ENCODE measurements around the gene GIPC2. TPM values are rescaled to one million over a fixed set of nuclear protein-coding genes. Genes with fewer than 3 reads are reported as not detected.

The GIPC2 gene
- total and polyA plus RNA-seq, 2 donors (not counting 1 experiment from before 2014, with no cell fraction given) = not detected

DNA sequence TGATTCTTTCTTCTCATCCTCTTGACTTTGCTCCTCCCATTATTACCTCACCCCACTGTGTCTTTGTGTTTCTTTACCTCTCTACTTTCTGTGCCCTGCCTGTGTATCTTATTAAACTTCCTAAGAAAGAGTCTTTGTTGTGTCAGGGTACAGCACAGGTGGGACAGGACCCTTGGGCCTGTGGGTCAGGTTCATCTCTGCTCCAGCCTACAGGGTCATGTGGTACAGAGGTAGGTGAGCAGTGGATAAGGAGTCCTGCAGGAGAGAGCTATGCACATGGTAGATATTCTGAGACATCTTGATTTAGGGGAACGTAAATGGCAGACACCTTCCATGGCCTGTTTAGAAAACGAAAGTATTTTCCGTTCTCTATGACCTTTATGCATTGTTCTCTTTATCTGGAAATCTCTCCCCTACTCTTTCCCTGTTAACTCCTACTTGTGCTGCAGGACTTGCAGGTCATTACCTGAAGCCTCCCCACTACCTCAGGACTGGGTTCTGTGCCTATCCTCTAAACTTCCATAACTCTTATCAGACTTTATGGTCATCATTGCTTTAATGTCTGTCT lies 9.9 kb downstream of the GIPC2 start:
- Histone ChIP-seq H3K9ac (ENCODE audit: low read length) (no peak overlapping the region), H4K20me1 (ENCODE audit: control insufficient read depth, insufficient read depth, low read length, poor library complexity, severe bottlenecking) (no peaks in the 10 kb centered on the region), H3K9me3 (ENCODE audit: control extremely low read depth in 1 of 3, control insufficient read depth in 2 of 3, insufficient read depth in 1 of 3, low read length in 2 of 3) (no peaks in the 10 kb centered on the region), H3K36me3 (replicated peaks in 1 of 2; ENCODE audit: control extremely low read depth in 1 of 2, control insufficient read depth in 1 of 2, extremely low read depth in 1 of 2, insufficient read depth in 2 of 2, low read length in 1 of 2) (no peaks in the 10 kb centered on the region), H3K4me2 (replicated peaks; ENCODE audit: low read depth, low read length, poor library complexity, severe bottlenecking) (no peak overlapping the region), H3K27me3 (replicated peaks in 1 of 4; ENCODE audit: control extremely low read depth in 1 of 4, control insufficient read depth in 3 of 4, insufficient read depth in 4 of 4, low read length in 3 of 4) (no peaks in the 10 kb centered on the region), H3K79me2 (ENCODE audit: control insufficient read depth, insufficient read depth, low read length) (no peaks in the 10 kb centered on the region), H3K4me3 (ENCODE audit: control extremely low read depth in 1 of 5, extremely low read depth in 1 of 5, insufficient read depth in 1 of 5, low read depth in 2 of 5, low read length in 4 of 5) (no peak overlapping the region), H3K4me1 (ENCODE audit: control insufficient read depth in 2 of 2, insufficient read depth in 2 of 2, low read length in 2 of 2) (no peaks in the 10 kb centered on the region), H2AFZ (ENCODE audit: insufficient read depth, low read depth, low read length, poor library complexity, severe bottlenecking) (no peak overlapping the region), H3K27ac (ENCODE audit: low read length in 2 of 2) (no peak overlapping the region)
- 100% methylated on average over 2 of the region's 3 CpGs for WGBS (ENCODE audit: insufficient coverage)
- CTCF ChIA-PET = no interaction called here
- Mint-ChIP-seq H3K27me3 (peaks cover 13% of the 10 kb centered on the region), H3K4me1 (no peaks in the 10 kb centered on the region), H3K4me3 (no peak overlapping the region), H3K9me3 (ENCODE audit: insufficient read depth) (no peaks in the 10 kb centered on the region), H3K27ac (no peak overlapping the region)
- no peak for DNase-seq
- no peak for ATAC-seq (ENCODE audit: low read depth)
- POLR2A ChIA-PET = no interaction called here
- no peak for TF ChIP-seq EZH2 (IDR thresholded peaks at IDR 0.05; ENCODE audit: borderline replicate concordance, insufficient read depth, low read depth, low read length, poor library complexity, severe bottlenecking)
- TF ChIP-seq, protein P1, sequence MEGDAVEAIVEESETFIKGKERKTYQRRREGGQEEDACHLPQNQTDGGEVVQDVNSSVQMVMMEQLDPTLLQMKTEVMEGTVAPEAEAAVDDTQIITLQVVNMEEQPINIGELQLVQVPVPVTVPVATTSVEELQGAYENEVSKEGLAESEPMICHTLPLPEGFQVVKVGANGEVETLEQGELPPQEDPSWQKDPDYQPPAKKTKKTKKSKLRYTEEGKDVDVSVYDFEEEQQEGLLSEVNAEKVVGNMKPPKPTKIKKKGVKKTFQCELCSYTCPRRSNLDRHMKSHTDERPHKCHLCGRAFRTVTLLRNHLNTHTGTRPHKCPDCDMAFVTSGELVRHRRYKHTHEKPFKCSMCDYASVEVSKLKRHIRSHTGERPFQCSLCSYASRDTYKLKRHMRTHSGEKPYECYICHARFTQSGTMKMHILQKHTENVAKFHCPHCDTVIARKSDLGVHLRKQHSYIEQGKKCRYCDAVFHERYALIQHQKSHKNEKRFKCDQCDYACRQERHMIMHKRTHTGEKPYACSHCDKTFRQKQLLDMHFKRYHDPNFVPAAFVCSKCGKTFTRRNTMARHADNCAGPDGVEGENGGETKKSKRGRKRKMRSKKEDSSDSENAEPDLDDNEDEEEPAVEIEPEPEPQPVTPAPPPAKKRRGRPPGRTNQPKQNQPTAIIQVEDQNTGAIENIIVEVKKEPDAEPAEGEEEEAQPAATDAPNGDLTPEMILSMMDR (IDR thresholded peaks at IDR 0.05) = no peak
- intact Hi-C loops (cut with micrococcal nuclease) = no loop called here

DNA sequence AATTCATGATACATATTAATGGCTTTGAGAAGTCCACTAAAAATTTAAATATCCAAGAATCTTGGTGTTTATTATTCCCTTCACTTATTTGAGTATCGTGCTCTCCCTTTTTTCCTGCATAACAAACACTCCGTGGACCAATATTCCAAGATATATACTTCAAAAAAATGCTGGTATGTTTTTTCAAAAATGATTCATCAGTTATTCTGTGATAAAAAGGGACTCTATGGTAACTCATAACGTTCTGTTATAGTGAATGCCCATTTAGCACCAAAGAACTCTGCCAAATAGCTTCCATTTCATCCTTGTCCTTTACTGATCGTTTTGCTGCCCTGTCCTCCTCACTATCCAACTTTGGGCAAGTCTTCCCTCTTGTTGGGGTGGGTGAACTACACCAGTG lies 12.9 kb downstream of the GIPC2 start:
- Histone ChIP-seq H3K9me3 (ENCODE audit: control extremely low read depth in 1 of 3, control insufficient read depth in 2 of 3, insufficient read depth in 1 of 3, low read length in 2 of 3) (no peaks in the 10 kb centered on the region), H3K79me2 (ENCODE audit: control insufficient read depth, insufficient read depth, low read length) (no peaks in the 10 kb centered on the region), H3K27ac (ENCODE audit: low read length in 2 of 2) (no peak overlapping the region), H3K4me2 (replicated peaks; ENCODE audit: low read depth, low read length, poor library complexity, severe bottlenecking) (no peak overlapping the region), H2AFZ (ENCODE audit: insufficient read depth, low read depth, low read length, poor library complexity, severe bottlenecking) (no peak overlapping the region), H4K20me1 (ENCODE audit: control insufficient read depth, insufficient read depth, low read length, poor library complexity, severe bottlenecking) (no peaks in the 10 kb centered on the region), H3K9ac (ENCODE audit: low read length) (no peak overlapping the region), H3K27me3 (replicated peaks in 1 of 4; ENCODE audit: control extremely low read depth in 1 of 4, control insufficient read depth in 3 of 4, insufficient read depth in 4 of 4, low read length in 3 of 4) (no peaks in the 10 kb centered on the region), H3K36me3 (replicated peaks in 1 of 2; ENCODE audit: control extremely low read depth in 1 of 2, control insufficient read depth in 1 of 2, extremely low read depth in 1 of 2, insufficient read depth in 2 of 2, low read length in 1 of 2) (no peaks in the 10 kb centered on the region), H3K4me3 (ENCODE audit: control extremely low read depth in 1 of 5, extremely low read depth in 1 of 5, insufficient read depth in 1 of 5, low read depth in 2 of 5, low read length in 4 of 5) (no peak overlapping the region), H3K4me1 (ENCODE audit: control insufficient read depth in 2 of 2, insufficient read depth in 2 of 2, low read length in 2 of 2) (no peaks in the 10 kb centered on the region)
- ATAC-seq (ENCODE audit: low read depth) (no peak), DNase-seq (no peak)
- intact Hi-C loops (cut with micrococcal nuclease) = no loop called here
- Mint-ChIP-seq H3K4me3 (no peak overlapping the region), H3K9me3 (ENCODE audit: insufficient read depth) (no peaks in the 10 kb centered on the region), H3K27me3 (peaks cover 3% of the 10 kb centered on the region), H3K27ac (no peak overlapping the region), H3K4me1 (no peaks in the 10 kb centered on the region)
- CTCF ChIA-PET = no interaction called here
- WGBS (ENCODE audit: insufficient coverage) = no CpG with 5 or more reads among the region's 4 CpGs
- TF ChIP-seq, protein P1 (IDR thresholded peaks at IDR 0.05) = no peak
- TF ChIP-seq EZH2 (IDR thresholded peaks at IDR 0.05; ENCODE audit: borderline replicate concordance, insufficient read depth, low read depth, low read length, poor library complexity, severe bottlenecking) = no peak
- POLR2A ChIA-PET = no interaction called here

All from B cell (primary cell).